ENCODE data around the gene LEMD2.
"Not testable (repeated sequence)": the region's sequence is repeated elsewhere in the genome, so short reads cannot be mapped to it uniquely, and the experiment has no call there.

The LEMD2 gene

DNA sequence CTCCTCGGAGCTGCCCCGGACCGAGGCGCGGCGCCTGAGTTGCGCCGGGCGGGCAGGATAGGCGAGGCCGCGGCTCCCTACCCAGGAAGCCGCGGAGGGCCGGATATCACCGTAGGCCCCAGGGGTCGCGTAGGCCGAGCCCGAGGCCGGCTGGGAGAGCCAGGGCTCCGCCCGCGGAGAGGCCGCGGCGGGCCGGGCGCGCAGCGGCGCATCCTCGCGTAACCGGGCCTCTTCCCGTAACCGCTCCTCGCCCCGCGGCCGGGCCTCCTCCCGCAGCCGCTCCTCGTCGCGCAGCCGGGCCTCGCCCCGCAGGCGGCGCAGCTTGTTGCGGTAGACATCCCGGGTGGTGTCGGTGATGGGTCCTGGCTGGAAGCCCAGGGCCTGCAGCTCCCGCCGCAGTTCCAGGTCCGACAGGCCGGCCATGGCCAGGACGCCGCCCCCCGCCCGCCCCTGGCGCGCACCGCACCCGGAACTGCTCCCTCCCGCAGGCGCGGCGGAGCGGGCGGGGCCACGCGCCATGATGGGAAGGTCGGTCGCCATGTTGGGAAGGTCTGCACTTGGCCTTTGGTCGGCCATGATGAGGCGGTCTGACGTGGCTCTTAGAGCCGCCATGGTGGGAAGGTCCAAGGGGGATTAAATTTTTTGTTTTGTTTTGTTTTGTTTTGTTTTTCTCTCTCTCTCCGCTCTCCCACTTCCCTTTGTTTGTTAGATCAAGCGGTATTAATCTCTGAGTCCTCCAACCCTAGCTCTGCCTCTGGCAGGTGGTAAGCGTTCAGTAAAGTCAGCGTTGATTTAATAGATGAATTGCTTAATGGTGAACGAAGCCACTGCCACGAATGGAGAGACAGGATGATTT is at the start of gene LEMD2:
LEMD2 (minus strand) TSS at position 437 of the 856 bp plus-strand sequence; CDS start at position 423, 14 bp downstream.
- H3K4me3 ChIP-seq = peak within 1 kb of the TSS; percentile 55 to 97 (median 79)
- peak within 1 kb of the TSS; percentile 94 to 100 (median 98) for H3K27ac ChIP-seq

DNA sequence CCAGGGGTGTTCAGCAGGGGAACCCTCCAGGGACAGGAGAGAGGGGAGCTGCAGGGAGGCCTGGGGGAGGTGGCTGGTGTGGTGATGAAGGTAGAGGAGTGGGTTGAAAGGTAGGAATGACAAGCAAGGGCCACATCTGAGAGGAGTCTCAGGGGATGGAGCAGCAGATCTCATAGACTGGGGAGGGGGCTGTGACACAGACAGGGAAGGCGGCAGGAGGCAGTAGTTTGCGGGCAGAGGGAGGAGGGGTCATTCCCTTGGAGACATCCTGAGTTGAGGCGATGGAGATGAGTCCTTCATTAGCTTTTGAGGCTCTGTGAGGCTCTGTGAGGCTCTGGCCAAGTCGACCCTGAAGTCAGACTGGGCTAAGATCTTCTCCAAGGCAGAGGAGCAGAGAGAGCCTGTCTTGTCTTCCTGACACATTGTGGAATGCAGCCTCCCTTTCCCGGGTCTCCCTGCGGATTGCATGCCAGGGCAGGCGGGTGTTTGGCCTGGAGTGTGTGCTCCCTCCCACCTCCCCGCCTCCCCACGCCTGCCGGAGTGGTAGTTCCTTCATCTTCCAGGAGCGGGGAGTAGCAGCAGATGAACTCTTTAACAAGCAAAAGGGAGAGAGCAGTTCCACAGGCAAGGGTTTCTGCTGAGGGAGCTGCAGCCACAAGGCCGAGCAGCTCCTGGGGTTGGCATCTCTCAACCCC is 49.2 kb upstream of the LEMD2 start:
- H3K27ac ChIP-seq = peak overlapping the region in 6 of 21 experiments; percentile 13 to 72 (median 59)
- no peak overlapping the region for H3K4me3 ChIP-seq

DNA sequence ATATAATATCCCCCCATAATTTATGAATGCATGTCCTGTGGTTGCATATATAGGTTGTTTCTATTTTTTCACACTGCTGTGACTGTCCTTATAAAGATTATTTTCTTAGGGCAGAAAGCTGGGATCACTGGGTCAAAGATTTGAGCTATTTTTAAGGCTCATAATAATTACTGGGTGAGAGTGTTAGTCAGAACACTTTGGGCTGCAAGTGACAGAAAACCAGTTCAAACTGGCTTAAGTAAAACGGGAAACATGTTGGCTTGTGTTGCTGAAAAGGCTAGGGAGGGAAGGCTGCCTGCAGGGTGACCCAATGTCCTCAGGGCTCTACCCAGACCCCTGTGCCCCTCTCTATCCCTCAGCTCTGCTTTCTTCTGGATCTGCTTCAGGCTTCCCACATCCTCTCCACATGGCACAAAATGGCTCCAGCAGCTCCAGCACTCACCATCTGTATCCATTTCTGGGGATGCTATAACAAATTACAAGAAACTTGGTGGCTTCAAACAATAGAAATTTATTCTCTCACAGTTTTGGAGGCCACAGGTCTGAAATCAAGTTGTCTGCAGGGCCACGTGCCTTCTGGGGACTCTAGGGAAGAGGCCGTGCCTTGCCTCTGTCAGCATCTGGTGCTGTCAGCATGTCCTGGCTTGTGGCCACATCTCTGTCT is 48.0 kb upstream of the LEMD2 start:
- H3K27ac ChIP-seq = no peak overlapping the region
- no peak overlapping the region for H3K4me3 ChIP-seq

DNA sequence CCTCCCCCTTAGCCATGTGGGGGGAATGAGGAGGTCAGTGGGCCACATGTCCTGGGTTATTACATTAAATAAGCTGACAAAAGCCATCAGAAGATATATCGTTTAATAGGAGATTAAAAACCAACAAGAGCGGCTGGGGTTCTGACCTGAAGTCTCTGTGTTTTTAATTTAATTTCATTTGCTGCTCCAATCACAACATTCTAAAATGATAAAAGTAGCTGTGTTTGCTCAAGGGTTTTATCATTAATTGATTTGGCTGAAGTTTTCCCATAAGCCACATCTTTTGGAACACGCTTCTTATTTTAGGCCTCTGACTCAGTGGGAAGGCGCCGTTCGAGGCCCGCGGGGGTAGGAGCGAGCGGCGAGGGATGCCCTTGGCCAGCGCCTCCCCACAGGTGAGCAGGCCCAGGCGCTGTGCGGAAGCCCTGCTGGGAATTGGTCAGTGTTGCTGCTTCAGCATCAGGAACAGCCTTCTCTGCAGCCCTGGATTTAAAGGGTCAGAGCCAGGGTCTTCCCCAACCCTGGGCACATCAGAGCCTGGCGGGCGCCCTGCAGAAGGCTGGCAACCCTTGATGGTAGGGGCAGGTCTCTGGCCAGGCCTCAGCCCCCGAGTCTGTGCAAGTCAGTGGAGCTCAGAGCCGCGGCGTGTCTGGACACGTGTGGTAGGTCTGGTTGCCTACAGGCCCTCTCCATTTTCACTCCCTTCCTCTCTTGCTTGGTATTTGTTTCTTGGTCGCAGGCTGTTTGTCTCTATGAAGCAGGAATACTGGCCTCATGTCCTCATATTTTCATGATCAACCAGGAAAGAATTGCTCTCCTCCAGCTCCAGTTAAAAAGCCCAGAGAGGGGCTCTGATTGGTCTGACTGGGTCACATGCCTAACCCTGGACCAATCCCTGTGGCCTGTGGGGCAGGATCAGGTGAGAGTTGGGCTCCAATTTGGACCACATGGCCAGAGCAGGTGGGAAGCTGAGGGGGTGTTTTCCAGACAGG is 45.8 kb upstream of the LEMD2 start:
- Histone ChIP-seq H3K4me3 (no peak overlapping the region), H3K27ac (peak overlapping the region in 3 of 21 experiments; percentile 6 to 46 (median 28))

DNA sequence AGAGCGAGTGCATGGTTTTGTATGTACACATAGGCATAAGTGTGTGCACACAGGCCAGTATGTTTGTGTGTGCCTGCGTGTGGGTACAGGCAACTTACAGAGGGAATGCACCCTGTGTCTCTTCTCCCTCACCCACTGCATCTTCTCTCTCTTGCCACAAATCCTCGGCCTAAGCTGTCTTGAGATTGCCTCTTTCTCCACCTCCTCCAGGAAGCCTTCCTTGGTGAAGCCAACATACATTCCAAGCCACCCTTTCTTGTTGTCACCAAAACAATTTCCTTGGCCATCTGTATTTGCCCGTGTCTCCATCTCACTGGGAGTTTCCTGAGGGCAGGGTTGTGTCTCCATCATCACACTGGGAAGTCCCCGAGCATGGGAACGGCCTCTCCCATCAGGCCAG is 44.7 kb upstream of the LEMD2 start:
- H3K4me3 ChIP-seq = no peak overlapping the region
- no peak overlapping the region for H3K27ac ChIP-seq

DNA sequence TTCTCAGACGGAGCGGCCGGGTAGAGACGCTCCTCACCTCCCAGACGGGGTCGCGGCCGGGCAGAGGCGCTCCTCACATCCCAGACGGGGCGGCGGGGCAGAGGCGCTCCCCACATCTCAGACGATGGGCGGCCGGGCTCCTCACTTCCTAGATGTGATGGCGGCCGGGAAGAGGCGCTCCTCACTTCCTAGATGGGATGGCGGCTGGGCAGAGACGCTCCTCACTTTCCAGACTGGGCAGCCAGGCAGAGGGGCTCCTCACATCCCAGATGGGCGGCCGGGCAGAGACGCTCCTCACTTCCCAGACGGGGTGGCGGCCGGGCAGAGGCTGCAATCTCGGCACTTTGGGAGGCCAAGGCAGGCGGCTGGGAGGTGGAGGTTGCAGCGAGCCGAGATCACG is 43.9 kb upstream of the LEMD2 start:
- not testable (repeated sequence) for H3K27ac ChIP-seq, H3K4me3 ChIP-seq

DNA sequence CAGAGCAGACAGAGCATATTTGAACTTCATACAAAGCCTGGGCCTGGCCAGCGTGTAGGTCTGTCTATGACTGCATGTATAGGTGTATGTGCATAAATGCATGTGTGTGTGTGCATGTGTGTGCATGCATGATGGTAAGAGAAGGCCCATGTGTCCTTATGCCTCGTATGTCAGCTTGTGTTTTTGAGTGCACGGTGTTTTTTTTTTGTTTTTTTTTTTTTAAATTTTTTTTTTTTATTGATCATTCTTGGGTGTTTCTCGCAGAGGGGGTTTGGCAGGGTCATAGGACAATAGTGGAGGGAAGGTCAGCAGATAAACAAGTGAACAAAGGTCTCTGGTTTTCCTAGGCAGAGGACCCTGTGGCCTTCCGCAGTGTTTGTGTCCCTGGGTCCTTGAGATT is 42.8 kb upstream of the LEMD2 start:
- not testable (repeated sequence) for H3K4me3 ChIP-seq, H3K27ac ChIP-seq

DNA sequence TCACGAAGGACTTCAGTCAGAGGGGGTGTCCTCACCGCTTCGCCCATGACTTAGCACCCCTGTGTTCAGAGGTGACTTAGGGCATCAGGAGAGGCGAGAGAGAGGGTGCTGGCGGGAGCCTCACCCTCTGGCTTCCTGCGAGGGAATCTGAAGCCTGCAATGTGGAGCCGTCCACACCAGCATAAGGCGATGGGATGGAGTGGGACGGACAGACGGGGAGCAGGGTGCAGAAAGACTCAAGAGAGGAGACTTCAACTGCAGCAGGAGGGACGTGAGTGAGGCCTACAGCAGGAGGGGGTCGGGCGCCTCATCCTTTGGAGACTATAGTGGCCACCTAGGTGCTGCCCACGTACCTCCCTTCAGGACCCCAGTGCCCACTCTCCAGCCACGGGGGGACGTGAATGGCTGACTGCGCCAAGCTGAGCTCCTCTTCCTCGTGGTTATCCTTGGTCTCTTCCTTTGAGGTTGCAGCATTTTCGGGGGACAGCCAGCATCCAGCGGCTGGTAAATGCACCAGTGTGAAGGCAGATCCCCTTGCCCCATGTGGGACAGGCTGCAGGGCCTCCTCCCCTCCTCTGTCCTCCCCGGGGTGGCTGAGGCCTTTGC is 41.8 kb upstream of the LEMD2 start:
- H3K27ac ChIP-seq = no peak overlapping the region
- no peak overlapping the region for H3K4me3 ChIP-seq

DNA sequence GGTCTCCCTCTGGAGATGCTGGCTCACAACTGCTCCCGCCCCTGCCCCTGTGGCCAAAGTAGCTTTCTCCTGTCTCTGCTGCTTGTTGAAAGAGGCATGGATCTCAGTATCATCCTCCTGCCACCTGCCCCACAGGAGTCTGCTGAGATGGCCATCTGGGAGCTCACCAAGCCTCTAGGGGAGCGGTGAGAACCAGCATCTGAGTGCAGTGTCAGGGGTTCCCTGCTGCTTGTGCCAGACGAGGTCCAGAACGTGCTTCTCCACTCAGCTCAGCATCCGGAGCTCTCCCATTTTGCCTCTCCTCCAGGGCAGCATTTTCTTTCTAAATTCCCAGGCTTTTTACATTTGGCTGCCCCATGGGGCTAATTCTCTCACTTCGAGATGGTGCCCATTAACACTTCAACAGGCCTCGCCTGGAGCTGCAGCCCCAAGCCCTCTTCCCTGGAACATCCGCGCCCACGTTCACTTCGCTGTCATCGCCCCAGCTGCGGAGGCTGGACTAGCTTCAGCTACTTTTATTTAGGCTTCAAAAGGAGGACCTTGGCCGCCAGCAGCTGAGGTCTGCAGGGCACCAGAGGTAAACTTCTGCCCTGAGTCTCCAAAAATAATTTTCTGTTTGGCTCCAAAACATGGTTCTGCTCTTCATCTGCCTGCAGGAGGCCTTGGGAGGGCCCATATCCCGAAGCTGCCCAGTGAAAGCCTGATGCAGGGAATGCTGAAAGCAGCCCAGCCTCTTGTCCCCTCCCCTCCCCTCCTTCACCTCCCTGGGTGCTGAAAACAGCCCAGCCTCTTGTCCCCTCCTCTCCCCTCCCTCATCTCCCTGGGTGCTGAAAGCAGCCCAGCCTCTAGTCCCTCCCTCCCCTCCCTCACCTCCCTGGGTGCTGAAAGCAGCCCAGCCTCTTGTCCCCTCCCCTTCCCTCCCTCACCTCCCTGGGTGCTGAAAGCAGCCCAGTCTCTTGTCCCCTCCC is 40.1 kb upstream of the LEMD2 start:
- Histone ChIP-seq H3K4me3 (no peak overlapping the region), H3K27ac (no peak overlapping the region)

DNA sequence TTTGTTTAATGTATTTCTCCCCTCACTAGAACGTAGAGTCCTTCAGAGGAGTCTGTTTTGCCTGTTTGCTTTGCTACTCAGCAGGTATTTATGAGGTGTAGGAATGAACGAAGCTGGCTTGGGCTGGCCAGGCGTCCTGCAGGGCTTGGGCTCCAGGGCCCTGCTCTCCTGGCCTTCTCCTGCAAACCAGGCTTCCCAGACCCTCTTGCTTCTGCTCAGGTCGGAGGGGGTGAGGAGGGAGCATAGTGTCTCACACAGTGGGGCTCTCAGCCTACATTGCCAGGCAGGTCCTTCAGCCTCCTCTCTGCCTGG is 39.5 kb upstream of the LEMD2 start:
- no peak overlapping the region for H3K4me3 ChIP-seq
- no peak overlapping the region for H3K27ac ChIP-seq

DNA sequence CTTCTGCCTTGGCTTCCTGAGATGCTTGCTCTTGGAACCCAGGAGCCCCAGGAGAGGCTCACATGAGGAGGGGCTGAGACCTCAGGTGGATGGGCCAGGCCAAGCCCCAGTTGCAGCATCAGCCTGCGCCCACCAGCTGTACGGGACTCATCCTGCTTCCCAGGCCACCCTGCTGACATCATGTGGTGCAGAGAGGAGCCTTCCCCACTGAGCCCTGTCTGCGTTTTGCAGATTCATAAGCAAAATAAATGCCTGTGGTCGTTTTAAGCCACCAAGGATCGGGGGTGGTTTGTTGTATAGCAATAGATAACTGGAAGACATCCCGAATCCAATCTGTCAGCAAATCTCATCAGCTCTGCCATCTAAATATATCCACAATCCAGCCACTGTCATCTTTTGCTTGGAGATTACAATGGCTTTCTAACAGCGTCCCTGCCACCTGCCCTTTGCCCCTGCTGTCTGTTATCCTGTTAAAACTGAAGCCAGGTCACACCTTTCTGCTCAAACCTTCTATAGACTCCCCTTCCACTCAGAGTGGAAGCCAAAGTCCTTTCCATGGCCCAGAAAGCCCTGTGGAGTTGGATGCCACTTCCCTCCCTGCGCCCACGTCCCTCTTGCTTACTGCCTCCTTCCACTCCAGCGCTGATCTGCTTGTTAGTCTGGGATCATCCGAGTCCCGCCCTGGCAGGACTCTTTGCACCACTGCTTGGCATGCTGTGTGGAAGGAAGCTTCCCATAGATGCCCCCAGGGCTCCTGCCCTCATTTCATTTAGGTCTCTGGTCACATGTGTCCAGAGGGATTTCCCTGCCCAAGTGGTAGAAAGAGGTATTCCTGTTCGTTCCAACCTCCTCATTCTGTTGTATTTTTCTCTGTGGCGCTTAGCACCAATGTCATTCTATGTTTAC is 38.9 kb upstream of the LEMD2 start:
- Histone ChIP-seq H3K27ac (no peak overlapping the region), H3K4me3 (no peak overlapping the region)

DNA sequence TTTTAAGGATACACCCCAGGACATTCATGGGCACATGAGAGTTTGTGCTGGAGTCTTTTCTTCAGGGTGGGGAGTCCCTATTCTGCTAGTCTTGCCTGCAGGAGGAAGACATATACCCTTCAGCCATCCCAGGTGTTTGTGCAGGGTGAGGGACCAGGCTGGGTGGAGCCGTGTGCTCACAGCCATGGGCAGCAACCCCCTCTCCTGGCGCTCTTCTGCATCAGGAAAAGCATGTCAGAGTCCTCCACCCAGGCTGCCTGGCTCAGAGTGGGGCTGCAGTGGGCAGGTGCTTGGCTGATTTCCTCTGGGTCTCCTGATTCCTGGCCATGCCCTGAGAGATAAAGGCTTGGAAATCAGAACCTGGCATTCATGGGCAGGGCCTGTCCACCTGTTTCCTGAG is 37.6 kb upstream of the LEMD2 start:
- Histone ChIP-seq H3K4me3 (no peak overlapping the region), H3K27ac (no peak overlapping the region)

DNA sequence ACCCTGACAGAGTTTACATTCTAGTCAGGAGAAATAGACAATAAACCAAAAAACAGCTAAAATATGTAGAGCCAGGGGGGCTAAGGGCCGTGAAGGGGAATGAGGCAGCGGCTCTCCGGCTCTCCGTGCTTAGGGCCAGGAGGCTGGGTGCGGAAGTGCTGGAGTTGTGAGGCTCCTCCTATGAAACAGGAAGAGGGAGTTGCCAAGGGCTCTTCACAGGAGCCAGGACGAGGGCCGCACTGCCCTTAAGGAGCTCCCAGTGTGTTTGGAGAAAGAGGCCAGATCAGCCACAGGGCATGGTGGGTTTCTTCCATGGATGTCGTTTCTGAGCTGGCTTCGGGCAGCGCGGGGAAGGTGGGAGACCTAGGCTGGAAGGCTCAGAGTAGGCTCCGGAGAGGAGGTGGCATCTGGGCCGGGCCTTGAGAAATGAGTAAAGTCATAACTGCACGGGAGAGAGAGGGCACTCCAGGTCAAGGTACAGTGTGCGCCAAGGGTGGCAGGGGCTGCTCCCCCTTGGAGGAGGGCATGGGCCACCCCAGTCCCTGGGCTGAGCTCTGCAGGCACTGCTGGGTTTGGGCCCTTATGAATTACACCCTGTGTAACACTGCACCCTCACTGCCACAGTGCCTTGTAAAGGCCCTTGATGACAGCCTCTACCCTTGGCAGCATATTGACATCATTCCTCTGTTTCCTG is 35.7 kb upstream of the LEMD2 start:
- peak overlapping the region in 2 of 21 experiments; percentile 3 to 9 for H3K27ac ChIP-seq
- no peak overlapping the region for H3K4me3 ChIP-seq

DNA sequence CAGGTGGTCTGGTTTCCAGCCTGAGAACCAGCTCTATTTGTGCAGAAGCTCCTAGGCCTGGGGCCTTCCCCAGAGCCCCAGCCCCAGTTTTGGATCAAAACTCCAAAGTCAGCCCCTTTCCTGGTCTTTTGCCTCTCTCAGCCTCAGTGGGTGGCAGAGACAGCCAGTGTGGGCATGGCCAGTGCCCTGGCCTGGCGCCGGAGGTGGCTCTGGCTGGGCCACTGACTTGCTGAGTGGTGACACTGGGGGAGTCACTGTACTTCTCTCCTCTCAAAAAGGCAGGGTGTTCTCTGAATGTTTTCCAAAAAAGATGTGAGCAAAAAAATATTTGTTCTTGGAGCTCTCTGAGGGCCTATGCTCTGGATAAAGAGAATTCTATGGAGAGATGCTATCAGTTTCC is 34.9 kb upstream of the LEMD2 start:
- H3K4me3 ChIP-seq = no peak overlapping the region

DNA sequence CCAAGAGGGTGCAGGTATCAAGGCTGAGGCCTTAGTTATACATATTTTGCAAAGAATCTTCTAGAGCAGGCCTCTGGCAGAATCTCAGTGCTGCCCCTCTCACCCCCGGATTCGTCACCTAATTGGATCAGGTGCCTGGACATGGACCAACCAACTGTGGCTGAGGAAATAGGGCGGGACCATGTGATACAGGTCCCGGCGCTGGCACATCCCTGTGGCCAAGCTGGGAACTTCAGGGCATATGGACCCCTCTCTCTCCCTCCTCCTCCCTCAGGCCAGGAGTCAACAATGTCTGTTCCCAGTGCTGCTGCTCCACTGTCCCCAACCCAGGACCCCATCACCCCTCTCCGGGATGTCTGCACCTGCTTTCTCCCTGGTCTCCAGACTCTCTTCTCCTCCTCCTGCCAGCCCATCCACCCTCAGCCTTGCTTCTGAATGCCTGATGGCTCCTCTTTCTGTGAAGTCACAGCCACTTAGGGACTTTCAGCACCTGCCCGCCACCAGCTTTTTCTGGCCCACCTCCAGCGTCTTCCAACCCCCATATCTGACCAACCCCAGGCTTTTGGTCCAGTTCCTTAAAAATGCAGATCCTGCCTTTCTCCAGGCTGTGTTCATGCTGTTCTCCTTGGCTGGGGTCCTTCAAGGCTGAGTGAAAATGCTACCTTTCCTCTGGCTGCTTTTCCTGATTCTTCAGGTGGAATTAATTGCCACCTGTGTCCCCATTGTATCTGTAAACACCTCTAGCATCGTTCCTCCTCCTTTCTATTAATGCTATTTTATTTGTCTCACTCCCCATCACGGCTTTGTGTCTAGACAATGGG is 33.9 kb upstream of the LEMD2 start:
- H3K27ac ChIP-seq = no peak overlapping the region
- no peak overlapping the region for H3K4me3 ChIP-seq

More for the DNA sequence above, 34.9 kb upstream of the LEMD2 start:
- no peak overlapping the region for H3K27ac ChIP-seq

Measured in skin epidermis (tissue), 12 donors.